ENCODE results near the gene PLRG1. TPM values are rescaled to one million over a fixed set of nuclear protein-coding genes. Genes with fewer than 3 reads are reported as not detected.

The PLRG1 gene
- total RNA-seq, 3 donors from 2014 or later (not counting 1 experiment from before 2014, with no cell fraction given), result 46.1 to 62.3 (median 54.6) TPM

DNA sequence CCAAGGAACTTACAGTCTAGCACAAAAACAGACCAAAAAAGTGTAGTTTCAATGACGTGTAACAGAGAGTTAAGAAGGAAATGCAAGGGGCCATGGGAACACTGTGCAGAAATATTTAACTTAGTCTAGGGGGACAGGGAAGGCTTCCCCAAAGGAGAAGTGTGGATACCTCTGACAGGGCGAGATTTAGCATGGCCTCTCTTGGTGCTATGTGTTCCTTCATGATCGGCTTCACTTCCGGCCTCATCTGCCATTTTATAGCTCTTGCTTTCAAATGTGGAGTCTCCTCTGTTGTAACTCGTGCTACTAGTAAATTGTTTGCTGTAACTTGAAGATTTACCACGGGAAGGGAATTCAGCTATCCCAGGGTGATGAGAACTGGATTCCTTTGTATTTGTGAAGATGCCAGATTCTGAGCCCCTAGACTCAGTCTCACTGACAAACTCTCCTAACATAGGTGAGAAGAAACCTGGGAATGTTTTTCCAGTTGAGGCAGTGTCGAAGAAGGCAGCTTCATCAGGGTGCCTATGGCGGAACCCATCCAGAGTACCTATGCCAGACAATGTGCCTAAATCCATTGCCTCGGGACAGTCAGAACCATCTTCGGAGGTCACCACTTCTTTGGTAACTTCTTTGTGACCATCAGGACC lies 35.3 kb upstream of the PLRG1 start:
- Histone ChIP-seq H3K4me1 (ENCODE audit: control insufficient read depth, insufficient read depth, low read length) (no peaks in the 10 kb centered on the region), H3K9me3 (ENCODE audit: control insufficient read depth, insufficient read depth, low read length) (no peaks in the 10 kb centered on the region), H3K36me3 (ENCODE audit: control insufficient read depth, insufficient read depth, low read length) (no peaks in the 10 kb centered on the region), H3K4me3 (ENCODE audit: low read length) (no peak overlapping the region), H3K27me3 (ENCODE audit: control insufficient read depth, insufficient read depth, low read length) (no peaks in the 10 kb centered on the region), H3K27ac (ENCODE audit: low read length) (no peak overlapping the region)
- intact Hi-C loops (cut with micrococcal nuclease), result no loop called here
- H3K27me3 Mint-ChIP-seq (ENCODE audit: low read depth in 2 of 2), result peaks cover 12 to 15% of the 10 kb centered on the region in 2 donors
- H3K4me3 Mint-ChIP-seq, result no peak overlapping the region
- no peaks in the 10 kb centered on the region for H3K4me1 Mint-ChIP-seq
- no peaks in the 10 kb centered on the region for H3K9me3 Mint-ChIP-seq
- ATAC-seq (no peak), DNase-seq (no peak)
- WGBS (ENCODE audit: insufficient coverage), result 90% methylated on average over 10 of the region's 10 CpGs
- no peaks in the 10 kb centered on the region for H3K36me3 Mint-ChIP-seq
- TF ChIP-seq, protein P1, sequence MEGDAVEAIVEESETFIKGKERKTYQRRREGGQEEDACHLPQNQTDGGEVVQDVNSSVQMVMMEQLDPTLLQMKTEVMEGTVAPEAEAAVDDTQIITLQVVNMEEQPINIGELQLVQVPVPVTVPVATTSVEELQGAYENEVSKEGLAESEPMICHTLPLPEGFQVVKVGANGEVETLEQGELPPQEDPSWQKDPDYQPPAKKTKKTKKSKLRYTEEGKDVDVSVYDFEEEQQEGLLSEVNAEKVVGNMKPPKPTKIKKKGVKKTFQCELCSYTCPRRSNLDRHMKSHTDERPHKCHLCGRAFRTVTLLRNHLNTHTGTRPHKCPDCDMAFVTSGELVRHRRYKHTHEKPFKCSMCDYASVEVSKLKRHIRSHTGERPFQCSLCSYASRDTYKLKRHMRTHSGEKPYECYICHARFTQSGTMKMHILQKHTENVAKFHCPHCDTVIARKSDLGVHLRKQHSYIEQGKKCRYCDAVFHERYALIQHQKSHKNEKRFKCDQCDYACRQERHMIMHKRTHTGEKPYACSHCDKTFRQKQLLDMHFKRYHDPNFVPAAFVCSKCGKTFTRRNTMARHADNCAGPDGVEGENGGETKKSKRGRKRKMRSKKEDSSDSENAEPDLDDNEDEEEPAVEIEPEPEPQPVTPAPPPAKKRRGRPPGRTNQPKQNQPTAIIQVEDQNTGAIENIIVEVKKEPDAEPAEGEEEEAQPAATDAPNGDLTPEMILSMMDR (IDR thresholded peaks at IDR 0.05), result no peak
- no peak overlapping the region for H3K27ac Mint-ChIP-seq

DNA sequence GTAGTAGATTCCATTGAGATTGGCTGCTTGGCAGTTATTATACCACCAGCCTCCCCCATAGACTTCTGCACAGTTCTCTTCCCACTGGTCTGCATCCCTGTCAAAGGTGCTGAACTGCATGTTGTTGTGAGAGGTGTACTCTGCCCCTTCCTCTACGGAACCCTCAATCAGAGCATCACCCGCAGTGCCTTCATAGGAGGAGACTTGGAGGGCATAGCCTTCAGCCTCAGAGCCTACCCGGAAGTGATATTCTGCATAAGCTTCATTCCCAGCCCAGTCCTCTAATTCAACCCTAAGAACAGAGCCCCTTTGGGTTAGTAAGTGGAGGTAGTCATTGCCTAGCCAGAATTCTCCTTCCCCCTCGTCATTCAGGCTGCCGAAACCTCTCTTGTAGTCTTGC lies 34.1 kb upstream of the PLRG1 start:
- TF ChIP-seq, protein P1 (IDR thresholded peaks at IDR 0.05), result no peak
- H3K27ac Mint-ChIP-seq, result no peak overlapping the region
- 85% methylated on average over 4 of the region's 5 CpGs for WGBS (ENCODE audit: insufficient coverage)
- no peaks in the 10 kb centered on the region for H3K4me1 Mint-ChIP-seq
- intact Hi-C loops (cut with micrococcal nuclease), result no loop called here
- peaks cover 3 to 6% of the 10 kb centered on the region in 2 donors for H3K27me3 Mint-ChIP-seq (ENCODE audit: low read depth in 2 of 2)
- no peaks in the 10 kb centered on the region for H3K9me3 ChIP-seq (ENCODE audit: control insufficient read depth, insufficient read depth, low read length)
- H3K4me1 ChIP-seq (ENCODE audit: control insufficient read depth, insufficient read depth, low read length), result no peaks in the 10 kb centered on the region
- no peak overlapping the region for H3K4me3 ChIP-seq (ENCODE audit: low read length)
- H3K36me3 Mint-ChIP-seq, result no peaks in the 10 kb centered on the region
- H3K27ac ChIP-seq (ENCODE audit: low read length), result no peak overlapping the region
- H3K9me3 Mint-ChIP-seq, result no peaks in the 10 kb centered on the region
- H3K4me3 Mint-ChIP-seq, result no peak overlapping the region
- no peaks in the 10 kb centered on the region for H3K27me3 ChIP-seq (ENCODE audit: control insufficient read depth, insufficient read depth, low read length)
- no peaks in the 10 kb centered on the region for H3K36me3 ChIP-seq (ENCODE audit: control insufficient read depth, insufficient read depth, low read length)
- DNase-seq, result no peak
- ATAC-seq, result no peak

DNA sequence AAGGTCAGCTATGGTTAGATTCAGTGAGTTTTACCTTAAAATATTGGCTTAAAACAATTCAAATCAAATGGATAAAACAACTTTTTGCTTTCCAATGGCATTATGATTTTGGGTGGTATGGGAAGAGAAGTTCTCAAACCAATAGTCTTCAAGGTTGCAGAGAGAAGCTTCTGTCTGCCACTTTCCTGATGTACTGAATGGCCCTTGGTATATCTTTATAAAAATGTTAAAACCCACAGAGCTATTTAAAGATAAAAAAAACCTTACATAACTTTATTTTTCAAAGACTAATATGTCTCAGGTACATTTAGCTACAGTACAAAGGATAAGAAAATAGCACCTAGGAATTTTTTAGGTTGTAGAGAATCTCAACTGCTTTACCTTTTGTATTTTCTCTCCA lies 33.5 kb upstream of the PLRG1 start:
- no peaks in the 10 kb centered on the region for H3K36me3 Mint-ChIP-seq
- Histone ChIP-seq H3K27me3 (ENCODE audit: control insufficient read depth, insufficient read depth, low read length) (no peaks in the 10 kb centered on the region), H3K4me3 (ENCODE audit: low read length) (no peak overlapping the region), H3K27ac (ENCODE audit: low read length) (no peak overlapping the region), H3K4me1 (ENCODE audit: control insufficient read depth, insufficient read depth, low read length) (no peaks in the 10 kb centered on the region), H3K36me3 (ENCODE audit: control insufficient read depth, insufficient read depth, low read length) (no peaks in the 10 kb centered on the region), H3K9me3 (ENCODE audit: control insufficient read depth, insufficient read depth, low read length) (no peaks in the 10 kb centered on the region)
- intact Hi-C loops (cut with micrococcal nuclease), result no loop called here
- H3K4me1 Mint-ChIP-seq, result no peaks in the 10 kb centered on the region
- no peaks in the 10 kb centered on the region for H3K9me3 Mint-ChIP-seq
- DNase-seq (no peak), ATAC-seq (no peak)
- no peak overlapping the region for H3K4me3 Mint-ChIP-seq
- H3K27ac Mint-ChIP-seq, result no peak overlapping the region
- TF ChIP-seq, protein P1 (IDR thresholded peaks at IDR 0.05), result no peak
- peaks cover 0 to 6% of the 10 kb centered on the region in 2 donors for H3K27me3 Mint-ChIP-seq (ENCODE audit: low read depth in 2 of 2)

DNA sequence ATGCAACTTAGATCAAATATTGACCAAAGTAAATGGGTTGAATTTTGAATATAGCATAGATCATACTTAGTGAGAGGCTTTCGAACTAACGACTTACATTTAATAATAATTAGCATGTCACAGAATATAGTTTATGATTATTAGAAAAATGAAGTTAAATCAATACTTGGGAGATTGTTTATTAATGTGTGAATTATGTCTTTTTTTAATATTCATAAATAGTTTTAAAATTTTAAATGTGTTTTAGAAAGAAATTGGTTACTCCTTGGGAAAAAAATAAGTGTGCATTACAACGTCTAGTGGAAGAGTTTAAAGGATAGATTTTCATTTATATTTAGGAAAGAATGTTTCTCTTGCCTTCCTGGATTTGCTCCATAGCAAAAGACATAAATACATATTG lies 33.0 kb upstream of the PLRG1 start:
- Mint-ChIP-seq H3K27ac (no peak overlapping the region), H3K9me3 (no peaks in the 10 kb centered on the region), H3K4me1 (no peaks in the 10 kb centered on the region), H3K27me3 (ENCODE audit: low read depth in 2 of 2) (peaks cover 0 to 6% of the 10 kb centered on the region in 2 donors), H3K4me3 (no peak overlapping the region), H3K36me3 (no peaks in the 10 kb centered on the region)
- ATAC-seq, result no peak
- no CpG with 5 or more reads among the region's 3 CpGs for WGBS (ENCODE audit: insufficient coverage)
- no peaks in the 10 kb centered on the region for H3K36me3 ChIP-seq (ENCODE audit: control insufficient read depth, insufficient read depth, low read length)
- no peak overlapping the region for H3K4me3 ChIP-seq (ENCODE audit: low read length)
- intact Hi-C loops (cut with micrococcal nuclease), result no loop called here
- no peak for DNase-seq
- TF ChIP-seq, protein P1 (IDR thresholded peaks at IDR 0.05), result no peak
- H3K27ac ChIP-seq (ENCODE audit: low read length), result no peak overlapping the region
- no peaks in the 10 kb centered on the region for H3K9me3 ChIP-seq (ENCODE audit: control insufficient read depth, insufficient read depth, low read length)
- no peaks in the 10 kb centered on the region for H3K4me1 ChIP-seq (ENCODE audit: control insufficient read depth, insufficient read depth, low read length)
- H3K27me3 ChIP-seq (ENCODE audit: control insufficient read depth, insufficient read depth, low read length), result no peaks in the 10 kb centered on the region

Data from natural killer cell (primary cell).